ENCODE measurements around the gene DMRTA1. TPM values are rescaled to one million over a fixed set of nuclear protein-coding genes. Genes with fewer than 3 reads are reported as not detected.
"Not testable (repeated sequence)": the region's sequence is repeated elsewhere in the genome, so short reads cannot be mapped to it uniquely, and the experiment has no call there.

The DMRTA1 gene
- polyA plus RNA-seq, 1 donor (not counting 4 experiments of a cell fraction or from before 2014, with no cell fraction given): 1.9 TPM

DNA sequence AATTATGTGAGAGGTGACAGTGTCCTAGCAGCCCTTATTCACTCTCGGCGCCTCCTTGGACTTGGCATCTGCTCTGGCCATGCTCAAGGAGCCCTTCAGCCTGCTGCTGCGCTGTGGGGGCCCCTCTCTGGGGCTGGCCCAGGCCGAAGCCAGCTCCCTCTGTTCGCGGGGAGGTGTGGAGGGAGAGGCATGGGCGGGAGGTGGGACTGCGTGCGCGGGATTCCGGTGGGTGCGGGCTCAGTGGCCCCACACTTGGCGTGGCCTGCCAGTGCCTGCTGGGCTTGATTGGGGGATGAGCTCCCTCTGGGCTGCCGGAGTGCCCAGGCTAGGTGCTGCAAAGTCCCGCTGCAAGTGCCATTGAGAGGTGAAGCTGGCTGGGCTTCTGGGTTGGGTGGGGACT, 12.9 kb upstream of the DMRTA1 start:
- Histone ChIP-seq H3K4me1 (ENCODE audit: control insufficient read depth, extremely low read depth, insufficient read depth, low read length) (no peaks in the 10 kb centered on the region), H3K9me3 (ENCODE audit: control insufficient read depth, low read depth, low read length) (no peaks in the 10 kb centered on the region), H3K4me3 (ENCODE audit: control insufficient read depth in 2 of 3, extremely low read depth in 1 of 3, insufficient read depth in 2 of 3, low read depth in 1 of 3, low read length in 3 of 3) (no peak overlapping the region), H3K79me2 (ENCODE audit: control insufficient read depth, insufficient read depth, low read length) (no peaks in the 10 kb centered on the region), H3K27me3 (ENCODE audit: control insufficient read depth, extremely low read depth, insufficient read depth, low read length) (no peaks in the 10 kb centered on the region), H3K27ac (ENCODE audit: control insufficient read depth, insufficient read depth, low read length) (no peak overlapping the region), H2AFZ (ENCODE audit: control insufficient read depth, low read length) (no peak overlapping the region), H4K20me1 (ENCODE audit: control insufficient read depth, extremely low read depth, insufficient read depth, low read length) (no peaks in the 10 kb centered on the region), H3K36me3 (ENCODE audit: control insufficient read depth in 2 of 2, extremely low read depth in 1 of 2, insufficient read depth in 2 of 2, low read length in 2 of 2) (no peaks in the 10 kb centered on the region), H3K4me2 (ENCODE audit: control insufficient read depth, extremely low read depth, insufficient read depth, low read depth, low read length) (no peak overlapping the region), H3K9me1 (ENCODE audit: control insufficient read depth, extremely low read depth, insufficient read depth, low read length) (no peaks in the 10 kb centered on the region), H3K9ac (ENCODE audit: control insufficient read depth, extremely low read depth, insufficient read depth, low read length) (no peak overlapping the region)
- dilution Hi-C loops (cut with MboI; ENCODE audit: extremely low pct_ligation_motif_present, low sequenced_read_pairs): no loop called here
- TF ChIP-seq EZH2 (IDR thresholded peaks at IDR 0.05; ENCODE audit: low read length): no peak
- TF ChIP-seq, protein P1, sequence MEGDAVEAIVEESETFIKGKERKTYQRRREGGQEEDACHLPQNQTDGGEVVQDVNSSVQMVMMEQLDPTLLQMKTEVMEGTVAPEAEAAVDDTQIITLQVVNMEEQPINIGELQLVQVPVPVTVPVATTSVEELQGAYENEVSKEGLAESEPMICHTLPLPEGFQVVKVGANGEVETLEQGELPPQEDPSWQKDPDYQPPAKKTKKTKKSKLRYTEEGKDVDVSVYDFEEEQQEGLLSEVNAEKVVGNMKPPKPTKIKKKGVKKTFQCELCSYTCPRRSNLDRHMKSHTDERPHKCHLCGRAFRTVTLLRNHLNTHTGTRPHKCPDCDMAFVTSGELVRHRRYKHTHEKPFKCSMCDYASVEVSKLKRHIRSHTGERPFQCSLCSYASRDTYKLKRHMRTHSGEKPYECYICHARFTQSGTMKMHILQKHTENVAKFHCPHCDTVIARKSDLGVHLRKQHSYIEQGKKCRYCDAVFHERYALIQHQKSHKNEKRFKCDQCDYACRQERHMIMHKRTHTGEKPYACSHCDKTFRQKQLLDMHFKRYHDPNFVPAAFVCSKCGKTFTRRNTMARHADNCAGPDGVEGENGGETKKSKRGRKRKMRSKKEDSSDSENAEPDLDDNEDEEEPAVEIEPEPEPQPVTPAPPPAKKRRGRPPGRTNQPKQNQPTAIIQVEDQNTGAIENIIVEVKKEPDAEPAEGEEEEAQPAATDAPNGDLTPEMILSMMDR (optimal IDR thresholded peaks at IDR 0.05 in 1 of 3, IDR thresholded peaks at IDR 0.05 in 1 of 3, conservative IDR thresholded peaks at IDR 0.05 in 1 of 3; ENCODE audit: extremely low read depth in 1 of 3, insufficient read depth in 2 of 3, low read length in 3 of 3): no peak
- DNase-seq (ENCODE audit: low read depth, low spot score) (no peak), FAIRE-seq (no peak)

GRCh38 chr9:22435252-22435651, 11.4 kb upstream of the DMRTA1 start:
- H3K27me3 ChIP-seq (ENCODE audit: control insufficient read depth, extremely low read depth, insufficient read depth, low read length); H3K9ac ChIP-seq (ENCODE audit: control insufficient read depth, extremely low read depth, insufficient read depth, low read length); FAIRE-seq; H4K20me1 ChIP-seq (ENCODE audit: control insufficient read depth, extremely low read depth, insufficient read depth, low read length); H3K4me1 ChIP-seq (ENCODE audit: control insufficient read depth, extremely low read depth, insufficient read depth, low read length); dilution Hi-C loops (cut with MboI; ENCODE audit: extremely low pct_ligation_motif_present, low sequenced_read_pairs); H3K9me3 ChIP-seq (ENCODE audit: control insufficient read depth, low read depth, low read length); H3K9me1 ChIP-seq (ENCODE audit: control insufficient read depth, extremely low read depth, insufficient read depth, low read length); DNase-seq (ENCODE audit: low read depth, low spot score); H3K4me2 ChIP-seq (ENCODE audit: control insufficient read depth, extremely low read depth, insufficient read depth, low read depth, low read length); H3K36me3 ChIP-seq (ENCODE audit: control insufficient read depth in 2 of 2, extremely low read depth in 1 of 2, insufficient read depth in 2 of 2, low read length in 2 of 2); H3K27ac ChIP-seq (ENCODE audit: control insufficient read depth, insufficient read depth, low read length); H2AFZ ChIP-seq (ENCODE audit: control insufficient read depth, low read length); H3K79me2 ChIP-seq (ENCODE audit: control insufficient read depth, insufficient read depth, low read length); H3K4me3 ChIP-seq (ENCODE audit: control insufficient read depth in 2 of 3, extremely low read depth in 1 of 3, insufficient read depth in 2 of 3, low read depth in 1 of 3, low read length in 3 of 3): not testable (repeated sequence)

DNA sequence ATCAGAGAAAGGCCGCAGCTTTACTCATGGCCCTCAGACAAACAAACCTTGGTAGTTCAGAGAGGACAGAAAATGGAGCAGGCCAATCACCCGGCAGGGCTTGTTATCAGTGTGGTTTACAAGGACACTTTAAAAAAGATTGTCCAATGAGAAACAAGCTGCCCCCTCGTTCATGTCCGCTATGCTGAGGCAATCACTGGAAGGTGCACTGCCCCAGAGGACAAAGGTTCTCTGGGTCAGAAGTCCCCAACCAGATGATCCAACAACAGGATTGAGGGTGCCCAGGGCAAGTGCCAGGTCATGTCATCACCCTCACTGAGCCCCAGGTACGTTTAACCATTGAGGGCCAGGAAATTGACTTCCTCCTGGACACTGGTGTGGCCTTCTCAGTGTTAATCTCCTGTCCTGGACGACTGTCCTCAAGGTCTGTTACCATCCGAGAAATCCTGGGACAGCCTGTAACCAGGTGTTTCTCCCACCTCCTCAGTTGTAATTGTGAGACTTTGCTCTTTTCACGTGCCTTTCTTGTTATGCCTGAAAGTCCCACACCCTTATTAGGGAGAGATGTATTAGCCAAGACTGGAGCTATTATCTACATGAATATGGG, 9.1 kb upstream of the DMRTA1 start:
- DNase-seq (ENCODE audit: low read depth, low spot score); H3K27me3 ChIP-seq (ENCODE audit: control insufficient read depth, extremely low read depth, insufficient read depth, low read length); FAIRE-seq; dilution Hi-C loops (cut with MboI; ENCODE audit: extremely low pct_ligation_motif_present, low sequenced_read_pairs); H3K79me2 ChIP-seq (ENCODE audit: control insufficient read depth, insufficient read depth, low read length); H3K4me1 ChIP-seq (ENCODE audit: control insufficient read depth, extremely low read depth, insufficient read depth, low read length); H3K36me3 ChIP-seq (ENCODE audit: control insufficient read depth in 2 of 2, extremely low read depth in 1 of 2, insufficient read depth in 2 of 2, low read length in 2 of 2); H3K9me3 ChIP-seq (ENCODE audit: control insufficient read depth, low read depth, low read length); H3K9me1 ChIP-seq (ENCODE audit: control insufficient read depth, extremely low read depth, insufficient read depth, low read length); H4K20me1 ChIP-seq (ENCODE audit: control insufficient read depth, extremely low read depth, insufficient read depth, low read length); H3K9ac ChIP-seq (ENCODE audit: control insufficient read depth, extremely low read depth, insufficient read depth, low read length); H2AFZ ChIP-seq (ENCODE audit: control insufficient read depth, low read length); H3K27ac ChIP-seq (ENCODE audit: control insufficient read depth, insufficient read depth, low read length); H3K4me3 ChIP-seq (ENCODE audit: control insufficient read depth in 2 of 3, extremely low read depth in 1 of 3, insufficient read depth in 2 of 3, low read depth in 1 of 3, low read length in 3 of 3); H3K4me2 ChIP-seq (ENCODE audit: control insufficient read depth, extremely low read depth, insufficient read depth, low read depth, low read length): not testable (repeated sequence)
